OCI-LY3 (cell line): ENCODE measurements around the gene VRK3.

Experiments
- CTCF ChIP-seq: fragments of 200-600, 300-600 bp; sonication (generic); IDR thresholded peaks from 2 replicates; pipeline ENCODE4 v1.5.1; 2014; ENCODE audit warnings: antibody characterized with exemption, low read length, low read depth
- EZH2phosphoT487 ChIP-seq: fragments of 200-600 bp; shearing (Covaris generic); IDR thresholded peaks from 2 replicates; pipeline ENCODE4 v1.6.1; 2018; ENCODE audit warnings: antibody characterized with exemption, mixed run types, low read depth

- TF ChIP-seq CTCF (no peak), EZH2phosphoT487 (no peak)
Measured at GRCh38 chr19:49949742-49950589, 75.2 kb downstream of the VRK3 start.
